ENCODE measurements around the gene SH3BGRL2. TPM values are rescaled to one million over a fixed set of nuclear protein-coding genes. Genes with fewer than 3 reads are reported as not detected.

The SH3BGRL2 gene
- 28.5 TPM for total RNA-seq

GRCh38 chr6:79630883-79631692 is at the start of gene SH3BGRL2:
Gene SH3BGRL2 (plus strand): TSS chr6:79631329. CDS start chr6:79631462, 133 bp downstream.
- ATAC-seq, result peak; percentile 81

DNA sequence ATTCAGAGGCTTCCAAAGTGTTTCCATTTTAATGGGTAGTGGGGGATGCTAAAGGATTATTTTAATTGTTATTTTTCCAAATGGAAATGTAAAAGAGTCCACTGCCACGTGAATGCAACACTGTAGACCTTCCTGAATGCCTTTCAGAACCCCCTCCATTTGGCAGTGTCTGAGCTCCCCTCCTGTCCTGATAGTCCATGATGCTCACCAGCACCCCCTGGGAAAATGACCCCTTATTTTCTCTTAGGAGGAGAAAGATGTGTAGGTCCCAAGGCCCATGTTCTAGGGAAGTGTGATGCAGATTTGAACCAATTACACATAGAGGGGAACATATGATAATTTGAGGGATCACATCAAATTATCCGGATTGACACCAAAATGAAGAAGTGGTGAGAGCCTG is 46.8 kb upstream of the SH3BGRL2 start:
- ATAC-seq, result no peak

DNA sequence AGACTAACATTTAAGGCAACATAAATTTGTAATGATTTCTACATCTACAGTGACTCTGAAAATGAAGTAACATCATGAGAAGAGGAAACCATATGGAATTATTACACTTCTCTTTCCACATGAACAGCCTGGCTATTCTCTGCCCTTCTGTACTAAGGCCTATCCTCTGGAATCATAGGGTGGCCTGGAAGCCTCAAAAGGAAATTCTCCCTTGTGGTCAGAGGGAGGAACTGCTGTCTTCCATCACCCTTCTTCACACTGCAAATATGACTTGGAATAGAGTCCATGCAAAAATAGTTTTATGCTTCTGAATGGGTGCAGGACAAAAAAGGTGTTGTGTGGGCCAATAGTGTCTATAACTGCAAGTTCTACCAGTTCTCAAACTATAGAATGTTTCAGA is 44.6 kb upstream of the SH3BGRL2 start:
- ATAC-seq, result peak; percentile 43

- ATAC-seq, result no peak
Observed at GRCh38 chr6:79589701-79590100, 41.4 kb upstream of the SH3BGRL2 start.

DNA sequence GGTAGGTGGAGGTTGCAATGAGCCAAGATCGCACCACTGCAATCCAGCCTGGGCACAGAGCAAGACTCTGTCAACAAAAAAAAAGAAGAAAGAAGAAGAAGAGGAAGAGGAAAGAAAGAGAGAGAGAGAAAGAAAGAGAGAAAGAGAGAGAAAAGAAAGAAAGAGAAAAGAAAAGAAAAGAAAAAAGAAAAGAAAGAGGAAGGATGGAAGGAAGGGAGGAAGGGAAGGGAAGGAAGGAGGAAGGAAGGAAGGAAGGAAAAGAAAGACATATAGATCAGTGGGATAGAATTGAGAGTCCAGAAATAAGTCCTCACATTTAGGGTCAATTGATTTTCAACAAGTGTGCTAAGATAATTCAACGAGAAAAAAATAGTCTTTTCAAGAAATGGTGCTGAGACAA is 34.0 kb upstream of the SH3BGRL2 start:
- no peak for ATAC-seq

DNA sequence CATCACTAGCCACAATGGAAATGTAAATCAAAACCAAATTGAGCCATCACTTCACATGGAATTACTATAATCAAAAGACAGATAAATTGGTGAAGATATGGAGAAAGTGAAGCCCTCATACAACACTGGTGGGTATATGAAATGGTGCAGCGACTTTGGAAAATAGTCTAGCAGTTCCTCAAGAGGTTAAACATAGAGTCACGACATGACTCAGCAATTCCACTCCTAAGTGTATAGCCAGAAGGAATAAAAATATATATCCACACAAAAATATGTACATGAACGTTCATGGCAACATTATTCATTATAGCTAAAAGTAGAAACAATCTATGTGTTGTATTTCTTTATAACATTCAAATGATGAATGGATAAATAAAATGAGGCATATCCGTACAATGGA is 33.1 kb upstream of the SH3BGRL2 start:
- ATAC-seq, result no peak

- no peak for ATAC-seq
Observed at GRCh38 chr6:79599725-79600259, 31.3 kb upstream of the SH3BGRL2 start.

GRCh38 chr6:79600313-79600712 is 30.8 kb upstream of the SH3BGRL2 start:
- no peak for ATAC-seq

DNA sequence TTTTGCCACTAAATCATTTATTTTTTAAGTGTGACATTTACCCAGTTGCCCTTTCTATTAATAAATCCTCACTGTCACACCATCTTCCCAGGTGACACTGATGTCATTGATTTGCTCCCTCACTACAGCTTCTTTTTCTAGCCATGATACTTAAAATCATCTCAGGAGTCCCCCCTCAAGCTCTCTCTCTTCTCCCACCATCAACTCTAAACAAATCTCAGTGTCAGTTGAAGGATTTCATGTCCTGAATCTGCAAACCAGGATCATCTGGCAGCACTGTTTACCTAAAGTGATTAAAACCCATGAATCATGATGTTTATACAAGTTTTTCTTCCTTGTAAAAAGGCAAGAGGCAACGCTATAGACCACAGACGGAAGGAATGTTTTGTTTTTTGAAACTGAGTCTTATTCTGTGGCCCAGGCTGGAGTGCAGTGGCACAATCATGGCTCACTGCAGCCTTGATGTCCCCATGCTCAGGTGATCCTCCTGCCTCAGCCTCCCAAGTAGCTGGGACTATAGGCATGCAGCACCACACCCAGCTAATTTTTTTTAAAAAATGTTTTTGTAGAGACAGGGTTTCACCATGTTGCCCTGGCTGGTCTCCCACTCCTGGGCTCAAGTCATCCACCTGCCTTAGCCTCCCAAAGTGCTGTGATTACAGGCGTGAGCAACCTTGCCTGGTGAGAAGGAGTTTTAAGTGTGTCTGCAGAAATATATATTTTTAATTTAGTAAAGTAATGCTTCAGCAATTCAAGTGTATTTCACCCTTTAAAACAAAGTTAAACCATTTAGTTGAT is 30.1 kb upstream of the SH3BGRL2 start:
- peak; percentile 62 for ATAC-seq

GRCh38 chr6:79602859-79603258 is 28.3 kb upstream of the SH3BGRL2 start:
- ATAC-seq, result no peak

DNA sequence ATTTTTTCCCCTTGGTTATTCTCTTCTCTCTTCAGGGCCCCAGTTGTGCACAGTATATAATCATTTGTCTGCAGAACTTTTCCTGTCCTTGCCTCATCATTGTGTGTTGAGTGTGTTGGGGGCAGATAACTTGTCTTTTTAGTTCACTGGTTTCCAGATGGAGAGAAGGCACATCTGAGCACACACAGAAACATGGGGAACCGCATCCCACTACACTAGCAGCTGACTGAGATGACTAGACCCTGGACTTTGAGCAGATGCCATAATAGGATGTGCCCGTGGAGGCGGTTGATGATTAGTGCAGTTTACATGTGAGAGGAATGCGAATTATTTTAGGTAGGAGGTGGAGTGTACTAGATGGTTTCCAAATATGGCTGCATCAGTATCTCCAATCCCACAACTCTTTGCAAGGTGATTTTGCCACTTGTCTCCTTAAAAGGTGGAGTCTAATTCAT is 26.5 kb upstream of the SH3BGRL2 start:
- peak; percentile 14 for ATAC-seq

DNA sequence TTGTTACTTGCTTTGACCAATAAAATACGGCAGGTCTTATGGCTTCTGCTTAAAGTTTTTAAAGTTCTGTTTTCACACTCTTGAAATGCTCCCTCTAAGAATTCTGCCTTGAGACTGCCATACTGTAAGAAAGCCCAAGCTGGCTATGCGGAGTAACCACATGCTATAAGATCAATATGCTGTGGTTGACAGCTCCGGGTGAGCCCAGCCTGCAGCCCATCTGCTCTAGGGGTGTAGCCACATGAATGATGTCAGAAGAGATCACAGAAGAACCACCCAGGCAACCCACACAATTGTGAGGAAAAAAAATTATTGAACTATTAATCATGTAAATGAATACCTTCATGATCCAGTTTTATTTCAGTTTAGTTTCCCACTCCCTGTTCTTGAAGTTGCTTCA is 26.1 kb upstream of the SH3BGRL2 start:
- peak; percentile 56 for ATAC-seq

- ATAC-seq, result peak; percentile 49
Observed at GRCh38 chr6:79605968-79606764, 25.0 kb upstream of the SH3BGRL2 start.

- ATAC-seq, result no peak
Observed at GRCh38 chr6:79607000-79607399, 24.1 kb upstream of the SH3BGRL2 start.

DNA sequence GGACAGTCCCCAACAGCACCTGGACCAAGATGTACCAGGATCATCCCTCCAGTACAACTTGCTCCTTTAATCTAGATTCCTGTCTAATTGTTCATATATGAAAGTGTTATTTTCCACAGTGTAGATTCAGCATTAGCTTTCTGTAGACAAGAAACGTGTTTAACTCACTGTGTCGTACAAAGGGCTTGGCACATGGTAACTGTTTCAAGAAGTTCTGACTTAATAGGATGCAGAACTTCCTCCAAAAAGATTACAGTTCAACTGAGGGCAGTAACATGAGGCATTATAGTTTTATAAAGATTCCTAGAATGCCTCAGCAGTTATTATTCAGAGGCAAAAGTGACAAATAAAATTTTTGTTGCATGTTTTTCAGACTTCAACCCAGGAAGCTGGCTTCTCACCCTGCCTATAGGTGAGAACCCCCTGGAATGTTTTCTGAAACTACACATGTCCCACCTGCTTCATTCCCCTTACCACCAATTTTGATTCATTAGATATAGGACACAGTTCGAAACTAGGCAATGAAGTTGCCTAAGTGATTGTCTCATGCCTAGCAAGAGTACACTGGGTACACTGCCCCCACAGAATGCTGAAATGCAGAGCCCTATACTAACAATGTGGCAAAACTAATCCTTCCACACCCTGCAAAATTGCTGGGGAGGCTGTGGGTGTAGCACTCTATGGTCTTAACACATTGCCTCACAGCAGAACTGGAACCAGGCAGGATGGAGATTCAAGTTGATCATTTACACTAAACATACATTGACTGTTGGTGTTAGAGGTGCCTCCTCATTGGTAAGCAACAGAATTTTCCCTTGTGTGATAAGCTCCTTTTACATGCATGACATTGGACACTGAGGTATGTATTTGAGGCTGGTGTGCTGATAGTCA is 22.6 kb upstream of the SH3BGRL2 start:
- peak; percentile 69 for ATAC-seq

DNA sequence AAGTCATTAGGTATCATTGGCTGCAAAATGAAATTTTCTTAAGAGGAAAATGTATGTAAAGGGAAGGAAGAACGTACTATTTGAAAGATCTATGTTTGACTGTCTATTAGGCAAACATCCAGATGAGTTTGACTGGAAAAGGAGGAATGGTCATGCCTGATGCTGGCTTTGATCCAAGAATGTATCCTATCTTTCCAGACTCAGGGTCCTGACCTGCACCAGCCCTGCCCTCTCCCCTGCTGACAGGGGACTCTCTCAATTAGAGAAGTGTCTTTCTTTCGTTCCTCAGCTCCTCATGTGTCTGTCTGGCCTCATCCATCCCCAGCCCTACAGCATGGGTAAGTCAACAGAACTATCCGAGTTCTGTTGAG is 21.9 kb upstream of the SH3BGRL2 start:
- ATAC-seq, result no peak

GRCh38 chr6:79610306-79611009 is 20.7 kb upstream of the SH3BGRL2 start:
- ATAC-seq, result peak; percentile 80

DNA sequence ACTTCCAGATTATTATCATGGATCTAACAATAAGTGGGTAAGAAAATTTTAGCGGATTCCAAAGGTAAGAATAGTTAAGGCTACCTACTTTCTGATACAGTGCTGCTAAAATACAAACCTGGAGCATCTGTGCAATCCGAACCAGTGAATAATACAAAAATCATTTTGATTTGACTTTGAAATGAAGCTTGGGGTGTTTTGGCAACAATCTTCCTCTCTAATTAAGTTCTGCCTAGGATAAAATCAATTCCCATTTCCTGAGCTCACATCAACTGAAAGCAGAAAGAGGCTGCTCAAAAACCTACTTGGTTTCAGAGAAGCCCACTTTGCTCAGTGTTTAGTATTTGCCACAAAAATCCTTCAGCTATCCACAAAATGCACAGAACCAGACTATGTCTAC is 18.7 kb upstream of the SH3BGRL2 start:
- ATAC-seq, result no peak

GRCh38 chr6:79612918-79613317 is 18.2 kb upstream of the SH3BGRL2 start:
- ATAC-seq, result no peak

- ATAC-seq, result no peak
Observed at GRCh38 chr6:79613912-79614311, 17.2 kb upstream of the SH3BGRL2 start.

Measured in esophagus mucosa (tissue), 1 donor.